AG09319 (cell line): Measurements from ENCODE around the gene COL28A1.

Experiments
- DNase-seq: peaks from one replicate; pipeline ENCODE4 v3.0.0-alpha.2; 2010; ENCODE audit warnings: low read depth; ENCODE audit errors: extremely low read depth
- CTCF ChIP-seq: IDR thresholded peaks from 2 replicates; pipeline ENCODE4 v1.5.1; 2011; ENCODE audit warnings: low read depth, mild to moderate bottlenecking, inconsistent platforms, low read length, moderate library complexity

The COL28A1 gene

DNA sequence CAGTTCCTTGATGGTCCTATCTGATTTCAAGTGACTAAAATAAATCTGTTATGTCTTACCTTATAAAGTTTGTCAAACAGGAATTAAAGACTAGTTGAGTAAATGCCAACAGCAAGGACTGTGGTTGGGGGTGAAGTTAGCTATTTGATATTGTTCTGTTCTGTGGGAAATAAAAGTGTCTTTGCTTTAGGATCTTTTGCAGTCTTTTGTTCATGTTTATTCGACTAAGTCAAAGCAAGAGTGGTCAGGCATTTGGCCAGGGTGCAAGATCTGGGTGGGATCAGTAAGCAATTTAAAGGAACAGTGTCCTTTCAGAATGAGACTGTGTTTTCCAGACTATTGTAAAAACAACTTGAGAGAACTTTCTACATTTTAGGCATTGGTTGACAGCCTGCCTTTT is at the start of gene COL28A1:
TSS of gene COL28A1 (minus strand) at position 183 of the 400 bp plus-strand sequence. CDS start 2,998 bp downstream, outside the sequence.
- TF ChIP-seq CTCF, result no peak
- no peak for DNase-seq

DNA sequence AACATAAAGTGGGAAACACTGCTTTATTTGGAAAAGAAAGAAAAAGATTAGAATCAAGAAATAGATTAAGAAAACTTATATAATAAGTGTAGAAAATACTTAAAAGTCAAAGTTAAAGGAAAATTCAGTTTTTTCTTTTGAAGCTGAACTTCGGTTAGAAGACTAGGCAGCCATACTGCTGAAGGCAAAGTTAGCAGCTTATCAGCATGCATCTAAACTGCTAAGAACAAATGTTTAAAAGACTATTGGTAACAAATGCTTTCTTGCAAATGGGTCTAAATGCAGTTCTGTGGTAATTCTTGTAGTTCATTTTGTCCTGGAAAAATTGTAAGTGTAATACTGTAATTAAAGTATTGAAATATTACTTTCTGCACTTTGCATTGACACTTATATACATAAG is 49.0 kb upstream of the COL28A1 start:
- TF ChIP-seq CTCF, result no peak
- no peak for DNase-seq

DNA sequence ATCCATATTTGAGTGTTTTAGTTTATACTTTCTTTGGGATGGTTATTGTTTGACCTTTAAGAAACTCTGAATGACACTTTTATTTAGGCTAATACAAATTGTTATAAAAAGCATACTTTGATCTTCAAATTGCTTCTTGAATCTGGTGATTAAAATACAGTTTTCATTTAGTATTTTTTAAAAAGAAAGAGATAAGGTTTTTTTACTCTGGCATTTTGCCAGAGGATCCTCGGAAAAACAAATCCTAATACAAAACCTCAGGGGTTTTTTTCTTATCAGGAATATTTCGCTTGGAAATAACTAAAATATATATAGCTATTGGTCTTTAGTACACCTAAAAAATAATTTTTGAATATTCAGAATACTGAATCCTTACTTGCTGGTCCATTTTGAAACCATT is 48.1 kb upstream of the COL28A1 start:
- no peak for TF ChIP-seq CTCF
- DNase-seq, result no peak

GRCh38 chr7:7582596-7582995 is 46.9 kb upstream of the COL28A1 start:
- no peak for DNase-seq
- TF ChIP-seq CTCF, result no peak

- no peak for DNase-seq
Observed at GRCh38 chr7:7581531-7582179, 46.0 kb upstream of the COL28A1 start.

DNA sequence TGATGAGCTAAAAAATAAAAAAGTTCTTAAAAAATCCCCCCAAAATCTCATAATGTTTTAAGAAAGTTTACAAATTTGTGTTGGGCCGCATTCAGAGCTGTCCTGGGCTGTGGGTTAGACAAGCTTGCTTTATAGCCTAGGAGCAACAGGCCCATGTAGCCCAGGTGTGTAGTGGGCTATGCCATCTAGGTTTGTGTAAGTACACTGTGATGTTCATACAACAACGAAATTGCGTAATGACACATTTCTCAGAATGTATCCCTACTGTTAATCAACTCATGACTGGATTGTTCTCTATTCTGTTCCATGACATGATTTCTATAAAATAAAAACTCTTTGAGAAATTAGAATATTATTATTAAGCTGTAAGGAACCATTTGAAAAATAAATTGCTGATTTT is 44.0 kb upstream of the COL28A1 start:
- no peak for TF ChIP-seq CTCF
- no peak for DNase-seq

More at GRCh38 chr7:7581531-7582179, 46.0 kb upstream of the COL28A1 start:
- no peak for TF ChIP-seq CTCF

- no peak for DNase-seq
Observed at GRCh38 chr7:7577888-7578287, 42.2 kb upstream of the COL28A1 start.

More at GRCh38 chr7:7577888-7578287, 42.2 kb upstream of the COL28A1 start:
- TF ChIP-seq CTCF, result no peak
